Dendritic cell treated with granulocyte-macrophage colony-stimulating factor and Interleukin-4, amounts not matched to agents 40 ng/mL and 50 ng/mL, for 4 days (primary cell): ENCODE results near the gene MGA.

Experiments
- H3K27ac Mint-ChIP-seq: one replicate; pipeline ENCODE4 v1.8.0; 2022; ENCODE audit warnings: mild to moderate bottlenecking, mixed read lengths
- H3K27me3 Mint-ChIP-seq: one replicate; pipeline ENCODE4 v1.8.0; 2022; ENCODE audit warnings: mild to moderate bottlenecking, mixed read lengths
- H3K36me3 Mint-ChIP-seq: one replicate; pipeline ENCODE4 v1.8.0; 2022; ENCODE audit warnings: low read depth, mixed read lengths
- H3K4me1 Mint-ChIP-seq: one replicate; pipeline ENCODE4 v1.8.0; 2022; ENCODE audit warnings: low read depth, mixed read lengths
- H3K4me3 Mint-ChIP-seq: one replicate; pipeline ENCODE4 v1.8.0; 2022; ENCODE audit warnings: mild to moderate bottlenecking, moderate library complexity, mixed read lengths
- H3K9me3 Mint-ChIP-seq: one replicate; pipeline ENCODE4 v1.8.0; 2022; ENCODE audit warnings: mixed read lengths
- intact Hi-C: fragments of 100-400 bp; cut with micrococcal nuclease; formaldehyde crosslinking; loops from one replicate; pipeline ENCODE4 v1.15.0; 2022

MGA gene

DNA sequence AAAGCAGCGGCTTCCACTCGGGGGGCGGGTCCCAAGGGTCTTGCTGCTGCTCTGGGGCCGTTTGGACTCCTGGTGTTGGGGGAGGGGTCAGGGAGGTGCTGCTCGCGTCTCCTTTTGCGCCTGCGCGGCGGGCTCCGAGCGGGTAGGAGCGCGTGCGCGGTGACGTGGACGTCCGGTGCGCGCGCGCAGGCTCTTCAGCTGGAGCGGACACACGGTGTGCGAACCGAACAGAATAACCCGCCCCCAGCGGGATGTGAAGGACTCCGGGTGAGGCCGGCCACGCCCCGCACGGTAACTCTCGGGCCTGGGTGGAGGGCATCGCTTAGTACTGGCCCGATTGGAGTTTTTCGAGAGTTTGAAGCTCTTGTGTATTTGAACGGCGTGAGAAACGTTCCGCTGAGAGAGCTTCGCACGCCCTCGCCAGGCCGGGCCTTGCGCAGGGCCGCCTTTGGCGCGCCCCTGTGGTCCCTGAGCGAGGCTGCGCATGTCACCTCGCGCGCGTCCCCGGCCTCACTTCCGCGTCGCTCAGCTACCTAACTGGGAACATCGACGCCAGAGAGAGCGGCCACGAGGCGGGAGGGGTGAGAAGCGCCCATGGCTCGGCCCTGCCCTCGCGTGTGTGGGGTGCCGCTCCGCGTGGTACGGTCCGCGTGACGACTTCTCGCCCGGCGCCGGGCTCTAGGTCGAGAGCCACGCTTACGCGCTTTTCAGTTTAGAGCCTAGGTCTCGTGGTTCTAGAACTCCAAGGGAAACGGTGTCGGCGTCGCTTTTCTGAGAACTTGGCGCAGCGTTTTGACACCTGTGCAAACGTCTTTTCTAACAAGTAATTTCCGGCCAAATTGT, at the start of gene MGA:
Gene MGA, plus strand, starts transcription at position 171 of the 843 bp plus-strand sequence.
- peaks cover 31% of the 10 kb centered on the region for H3K4me1 Mint-ChIP-seq
- peaks cover 5% of the 10 kb centered on the region for H3K27me3 Mint-ChIP-seq
- peak within 1 kb of the TSS; percentile 85 for H3K4me3 Mint-ChIP-seq
- H3K27ac Mint-ChIP-seq = peak within 1 kb of the TSS; percentile 96
- H3K36me3 Mint-ChIP-seq = peaks cover 12% of the 10 kb centered on the region
- H3K9me3 Mint-ChIP-seq = peaks cover 8% of the 10 kb centered on the region
- intact Hi-C loops = loop anchor here (1.0 kb wide), 1 partner anchor 39 kb away; no protein-coding TSS in a partner anchor

DNA sequence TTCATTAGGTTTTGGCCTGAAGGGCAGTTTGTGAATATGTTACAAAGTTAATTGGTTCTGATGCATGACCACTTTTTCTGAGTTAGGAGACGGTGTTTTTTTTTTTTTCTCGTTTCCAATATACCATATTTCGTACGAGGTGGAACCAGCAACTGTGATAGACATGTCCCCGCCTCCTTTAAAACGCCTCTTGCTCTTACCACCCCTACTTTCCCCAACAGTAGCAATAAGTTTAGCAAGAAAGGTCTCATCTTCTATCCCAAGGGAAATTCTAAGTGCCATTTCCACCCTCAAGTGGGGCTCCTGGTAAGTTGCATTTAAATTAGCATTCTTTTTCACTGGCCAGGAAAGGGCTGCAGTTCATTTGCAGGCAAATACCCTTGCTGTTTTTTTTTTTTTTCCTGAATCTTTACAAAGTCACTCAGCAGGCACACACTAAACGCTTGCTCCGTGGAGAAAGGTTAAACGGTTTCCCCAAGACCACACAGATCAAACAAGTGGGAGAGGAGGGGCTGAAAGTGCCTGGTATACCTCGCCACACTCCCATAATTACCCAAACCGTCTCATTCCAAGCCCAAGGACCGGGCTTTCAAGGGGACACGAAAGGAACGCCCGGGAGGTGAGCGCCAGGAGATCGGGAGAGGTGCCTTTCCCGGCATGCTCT, 39.5 kb upstream of the MGA start:
- Mint-ChIP-seq H3K4me1 (peaks cover 21% of the 10 kb centered on the region), H3K27me3 (peaks cover 15% of the 10 kb centered on the region), H3K9me3 (no peaks in the 10 kb centered on the region), H3K36me3 (peaks cover 7% of the 10 kb centered on the region), H3K4me3 (peak overlapping the region; percentile 90), H3K27ac (peak overlapping the region; percentile 97)
- intact Hi-C loops = loop anchor here (1.0 kb wide), 1 partner anchor 41 kb away; no protein-coding TSS in a partner anchor

DNA sequence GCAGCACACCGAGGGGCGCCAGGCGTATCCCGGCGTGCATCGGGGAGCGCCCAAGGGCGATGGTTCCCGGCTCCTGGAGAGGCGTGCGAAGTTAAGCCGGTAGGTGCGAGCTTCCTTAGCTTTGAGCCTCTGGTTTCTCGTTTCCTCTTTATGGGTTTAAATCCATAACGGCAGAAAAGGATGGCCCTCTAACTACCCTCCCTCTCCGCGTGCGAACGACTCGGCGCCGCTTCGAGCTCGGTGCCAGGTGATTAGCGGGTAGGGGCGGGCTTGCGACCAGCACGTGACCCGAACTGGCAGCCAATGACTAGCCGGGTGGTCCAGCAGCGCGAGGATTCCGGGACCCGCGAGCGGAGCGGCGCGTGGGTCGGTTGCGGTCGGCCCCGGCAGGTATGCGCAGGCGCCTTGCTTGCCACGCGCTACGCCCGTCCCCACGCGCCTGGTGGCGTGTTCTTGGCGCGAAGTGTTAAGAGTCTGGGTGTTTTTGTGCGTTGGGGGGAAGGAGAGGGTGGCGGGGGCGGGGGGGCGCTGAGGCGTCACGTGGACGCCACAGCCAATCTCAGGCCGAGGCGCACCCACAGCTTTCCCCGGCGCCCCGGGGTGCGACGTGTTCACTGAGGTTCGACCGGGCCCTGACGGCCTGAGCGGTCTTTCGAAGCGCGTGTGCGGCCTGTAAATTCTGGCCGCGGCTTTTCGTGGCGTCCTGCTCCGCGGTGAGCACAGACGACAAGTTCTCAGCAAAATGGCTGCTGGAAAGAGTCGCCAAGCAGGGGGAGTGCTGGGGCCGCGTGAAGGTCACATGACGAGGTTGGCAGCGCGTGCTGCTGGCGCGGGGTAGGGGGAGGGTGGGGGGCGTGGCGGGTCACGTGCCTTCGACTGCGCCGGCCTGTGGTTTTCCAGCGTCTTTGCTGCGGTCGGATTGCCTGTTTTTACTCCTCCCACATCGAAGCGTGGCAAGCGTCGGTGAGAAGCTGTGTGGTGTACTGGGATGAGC, 38.7 kb upstream of the MGA start:
- Mint-ChIP-seq H3K9me3 (no peaks in the 10 kb centered on the region), H3K27me3 (peaks cover 15% of the 10 kb centered on the region), H3K36me3 (peaks cover 7% of the 10 kb centered on the region)

DNA sequence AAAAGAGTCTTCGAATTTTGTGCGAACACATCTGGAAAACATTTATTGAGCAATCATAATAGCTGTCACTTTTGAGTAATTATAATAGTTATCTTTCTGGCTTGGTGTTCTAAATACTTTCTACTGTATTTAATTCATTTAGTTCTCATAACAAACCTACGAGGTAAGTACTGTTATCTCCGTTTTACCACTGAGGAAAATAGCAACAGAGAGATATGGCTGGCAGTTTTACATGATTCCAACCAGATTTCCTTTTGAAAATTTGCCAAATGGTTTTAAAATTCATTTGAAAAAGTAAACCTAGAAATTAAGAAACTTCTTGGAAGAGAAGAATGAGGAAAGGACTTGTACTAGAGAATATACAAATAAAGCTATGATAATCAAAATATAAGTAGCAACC, 37.3 kb upstream of the MGA start:
- intact Hi-C loops = no loop called here
- Mint-ChIP-seq H3K4me1 (peaks cover 17% of the 10 kb centered on the region), H3K36me3 (peaks cover 7% of the 10 kb centered on the region), H3K4me3 (no peak overlapping the region), H3K27ac (no peak overlapping the region), H3K9me3 (no peaks in the 10 kb centered on the region), H3K27me3 (peaks cover 15% of the 10 kb centered on the region)

More for the DNA sequence above, 38.7 kb upstream of the MGA start:
- intact Hi-C loops = loop anchor here (1.0 kb wide), 1 partner anchor 40 kb away; no protein-coding TSS in a partner anchor
- Mint-ChIP-seq H3K27ac (peak overlapping the region; percentile 97), H3K4me1 (peaks cover 17% of the 10 kb centered on the region), H3K4me3 (peak overlapping the region; percentile 90)

DNA sequence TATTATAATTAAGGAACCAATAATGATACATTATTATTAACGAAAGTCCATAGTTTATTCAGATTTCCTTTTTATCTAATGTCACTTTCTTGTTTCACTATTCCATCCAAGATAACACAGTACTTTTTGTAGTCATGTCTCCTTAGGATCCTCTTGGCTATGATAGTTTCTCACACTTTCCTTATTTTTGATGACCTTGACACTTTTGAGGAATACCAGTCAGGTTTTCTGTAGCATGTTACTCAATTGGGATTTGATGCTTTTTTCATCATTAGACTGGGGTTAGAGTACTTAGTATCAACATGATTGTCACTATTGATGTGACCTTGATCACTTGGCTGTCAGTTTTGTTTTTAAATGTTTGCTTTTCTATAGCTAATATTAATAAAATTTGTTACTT, 33.0 kb upstream of the MGA start:
- H3K27me3 Mint-ChIP-seq = no peaks in the 10 kb centered on the region
- no peaks in the 10 kb centered on the region for H3K9me3 Mint-ChIP-seq
- no peak overlapping the region for H3K4me3 Mint-ChIP-seq
- H3K36me3 Mint-ChIP-seq = no peaks in the 10 kb centered on the region
- peaks cover 27% of the 10 kb centered on the region for H3K4me1 Mint-ChIP-seq
- intact Hi-C loops = no loop called here
- H3K27ac Mint-ChIP-seq = no peak overlapping the region

DNA sequence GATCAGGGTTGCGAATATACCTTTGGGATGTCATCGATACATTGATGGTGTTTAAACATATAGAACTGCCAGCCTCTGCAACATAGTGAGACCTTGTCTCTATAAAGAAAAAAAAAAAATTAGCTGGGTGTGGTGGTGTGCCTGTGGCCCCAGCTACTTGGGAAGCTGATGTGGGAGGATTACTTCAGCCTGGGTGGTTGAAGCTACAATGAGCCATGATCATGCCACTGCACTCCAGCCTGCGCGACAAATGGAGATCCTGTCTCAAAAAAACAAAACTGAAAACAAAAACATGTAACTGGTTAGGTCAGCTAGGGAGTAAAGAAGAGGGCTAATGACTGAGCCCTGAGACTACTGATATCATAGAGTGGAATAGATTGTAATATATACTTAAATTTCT, 30.7 kb upstream of the MGA start:
- no peaks in the 10 kb centered on the region for H3K36me3 Mint-ChIP-seq

DNA sequence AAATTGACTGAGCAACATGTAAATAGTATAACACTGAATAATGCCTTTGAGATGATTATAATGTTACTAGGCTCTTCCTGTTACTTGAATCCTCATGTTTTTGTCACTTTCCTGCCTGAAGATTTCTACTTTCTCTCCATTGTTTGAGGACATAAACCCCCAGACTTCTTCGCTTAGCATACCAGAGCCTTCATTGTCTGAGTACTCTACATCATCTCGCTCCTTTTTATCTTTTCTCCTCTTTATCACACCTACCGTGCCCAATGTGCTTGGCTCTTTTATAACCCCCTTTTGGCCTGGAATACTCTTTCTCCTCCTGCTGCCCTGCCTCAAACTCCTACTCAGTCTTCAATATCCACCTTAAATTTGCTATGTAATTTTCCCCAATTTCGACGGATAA, 30.3 kb upstream of the MGA start:
- peak overlapping the region; percentile 2 for H3K27ac Mint-ChIP-seq
- intact Hi-C loops = no loop called here
- no peaks in the 10 kb centered on the region for H3K9me3 Mint-ChIP-seq
- H3K4me3 Mint-ChIP-seq = no peak overlapping the region
- H3K4me1 Mint-ChIP-seq = peaks cover 46% of the 10 kb centered on the region
- H3K27me3 Mint-ChIP-seq = no peaks in the 10 kb centered on the region
- H3K36me3 Mint-ChIP-seq = no peaks in the 10 kb centered on the region

More for the DNA sequence above, 30.7 kb upstream of the MGA start:
- Mint-ChIP-seq H3K9me3 (no peaks in the 10 kb centered on the region), H3K4me1 (peaks cover 42% of the 10 kb centered on the region), H3K4me3 (no peak overlapping the region), H3K27ac (peak overlapping the region; percentile 2), H3K27me3 (no peaks in the 10 kb centered on the region)
- intact Hi-C loops = no loop called here

DNA sequence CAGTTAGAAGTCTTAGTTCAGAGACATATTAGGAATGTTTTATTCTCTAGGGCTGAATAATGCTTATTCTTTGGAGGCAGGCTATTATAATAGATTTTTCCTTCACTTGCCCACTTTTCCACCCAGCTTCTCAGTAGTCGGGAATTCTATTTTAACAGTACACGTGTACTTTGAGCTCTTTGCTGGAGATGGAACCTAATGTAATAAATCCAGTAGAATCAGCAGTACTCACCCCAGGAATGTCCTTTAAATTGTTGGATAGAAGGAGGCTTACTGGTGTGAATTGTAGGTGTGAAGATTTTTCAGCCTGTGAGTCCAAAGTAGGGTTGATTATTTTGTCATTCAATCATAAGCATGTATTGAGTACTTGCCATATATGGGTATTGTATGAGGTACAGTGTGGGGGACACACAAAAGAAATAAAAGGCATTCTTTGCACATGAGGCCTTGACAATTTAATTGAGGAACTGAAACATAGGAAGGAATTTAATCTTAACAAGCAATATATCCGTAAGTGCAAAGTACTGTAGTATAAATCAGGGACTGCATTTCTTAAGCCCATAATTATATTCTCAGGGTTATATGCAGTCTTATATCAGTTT, 29.5 kb upstream of the MGA start:
- H3K27ac Mint-ChIP-seq = no peak overlapping the region
- H3K4me1 Mint-ChIP-seq = peaks cover 47% of the 10 kb centered on the region
- intact Hi-C loops = no loop called here
- no peak overlapping the region for H3K4me3 Mint-ChIP-seq
- no peaks in the 10 kb centered on the region for H3K9me3 Mint-ChIP-seq
- H3K27me3 Mint-ChIP-seq = no peaks in the 10 kb centered on the region
- no peaks in the 10 kb centered on the region for H3K36me3 Mint-ChIP-seq

DNA sequence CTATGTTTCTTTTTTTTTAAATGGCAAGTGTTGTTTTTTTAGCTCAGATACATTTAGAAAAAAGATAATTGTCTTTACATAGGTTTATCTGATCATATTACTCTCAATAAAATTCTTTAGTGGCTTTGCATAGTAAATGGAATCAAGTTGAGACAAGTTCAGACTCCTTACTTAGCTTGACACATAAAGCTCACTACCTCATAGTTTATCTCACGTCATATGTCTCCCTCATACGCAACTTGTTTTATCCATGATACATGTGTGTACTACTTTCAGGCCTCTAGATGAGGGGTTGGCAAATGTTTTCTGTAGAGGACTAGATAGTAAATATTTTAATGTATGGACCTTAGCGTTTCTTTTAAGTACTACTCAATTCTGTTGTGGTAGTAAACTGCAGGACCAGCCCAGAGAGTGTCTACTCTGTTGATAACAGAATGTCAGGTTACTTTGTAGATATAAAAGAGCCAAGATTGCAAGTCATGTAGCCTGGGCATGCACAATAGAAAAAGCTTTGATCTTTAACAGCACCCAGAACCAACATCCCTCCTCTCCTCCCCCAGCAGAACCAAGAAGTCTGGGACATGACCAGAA, 28.2 kb upstream of the MGA start:
- Mint-ChIP-seq H3K27ac (no peak overlapping the region), H3K36me3 (no peaks in the 10 kb centered on the region), H3K4me3 (no peak overlapping the region), H3K4me1 (peaks cover 47% of the 10 kb centered on the region), H3K27me3 (no peaks in the 10 kb centered on the region), H3K9me3 (no peaks in the 10 kb centered on the region)
- intact Hi-C loops = no loop called here

DNA sequence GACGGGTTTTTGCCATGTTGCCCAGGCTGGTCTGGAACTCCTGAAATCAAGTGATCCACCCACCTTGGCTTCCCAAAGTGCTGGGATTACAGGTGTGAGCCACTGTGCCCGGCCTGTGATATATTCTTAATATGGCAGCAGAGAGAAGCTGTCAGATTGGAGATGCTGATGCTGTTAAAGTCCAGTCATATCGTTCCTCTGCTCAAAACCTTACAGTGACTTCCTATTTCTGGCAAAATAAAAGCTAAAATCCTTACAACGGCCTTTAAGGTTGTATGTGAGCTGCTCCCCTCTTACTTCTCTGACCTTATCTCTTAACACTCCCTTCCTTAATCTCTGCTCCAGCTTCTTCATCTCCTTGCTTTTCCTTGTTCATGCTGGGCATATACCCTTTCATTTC, 26.6 kb upstream of the MGA start:
- Mint-ChIP-seq H3K4me3 (peak overlapping the region; percentile 50), H3K9me3 (no peaks in the 10 kb centered on the region), H3K27ac (peak overlapping the region; percentile 75), H3K27me3 (no peaks in the 10 kb centered on the region), H3K4me1 (peaks cover 42% of the 10 kb centered on the region), H3K36me3 (no peaks in the 10 kb centered on the region)
- intact Hi-C loops = no loop called here

DNA sequence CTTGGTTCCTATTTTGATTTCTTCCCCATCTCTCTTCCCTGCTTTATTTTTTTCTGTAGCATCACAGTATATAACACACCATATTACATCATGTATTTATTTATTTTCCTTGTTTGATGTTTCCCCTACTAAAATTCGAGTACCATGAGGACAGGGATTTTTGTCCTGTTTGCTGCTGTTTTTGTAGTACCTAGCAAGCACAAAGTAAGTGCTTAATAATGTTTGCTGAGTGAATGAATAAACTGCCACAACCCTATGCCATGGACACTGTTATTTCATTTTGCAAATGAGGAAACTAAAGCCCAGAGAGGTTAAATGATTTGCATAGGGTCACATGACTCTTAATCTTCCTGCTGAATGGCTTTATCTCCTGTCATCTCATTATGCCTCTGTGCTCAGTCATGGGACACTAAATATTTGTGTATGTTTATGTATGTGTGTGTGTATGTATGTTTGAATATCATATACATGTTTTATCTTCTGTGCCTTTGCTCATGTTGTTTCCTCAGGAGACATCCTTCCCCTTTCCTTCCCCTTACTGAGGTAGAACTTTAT, 26.1 kb upstream of the MGA start:
- Mint-ChIP-seq H3K9me3 (no peaks in the 10 kb centered on the region), H3K4me1 (peaks cover 37% of the 10 kb centered on the region), H3K27ac (peak overlapping the region; percentile 75), H3K36me3 (no peaks in the 10 kb centered on the region), H3K4me3 (peak overlapping the region; percentile 50), H3K27me3 (no peaks in the 10 kb centered on the region)
- intact Hi-C loops = no loop called here

DNA sequence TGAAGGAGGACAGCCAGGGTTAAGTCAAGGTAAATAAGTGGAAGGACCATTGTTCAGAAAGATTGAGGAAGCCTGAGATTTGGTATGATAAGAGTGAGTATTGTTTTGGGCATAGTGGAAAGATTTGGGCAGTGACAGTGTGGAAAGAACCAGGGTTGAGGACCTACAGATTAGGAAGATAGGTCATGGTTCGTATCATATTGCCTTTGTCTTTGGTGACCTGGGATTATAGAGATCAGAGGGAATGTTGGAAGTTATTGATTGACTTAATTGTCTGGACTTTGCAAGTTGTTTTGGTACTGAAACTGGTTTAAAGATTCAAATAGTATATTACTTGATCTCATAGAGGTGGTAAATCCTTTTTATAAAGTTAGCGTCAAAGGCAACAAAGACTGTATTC, 23.1 kb upstream of the MGA start:
- Mint-ChIP-seq H3K36me3 (no peaks in the 10 kb centered on the region), H3K27ac (no peak overlapping the region), H3K4me1 (peaks cover 20% of the 10 kb centered on the region), H3K27me3 (no peaks in the 10 kb centered on the region), H3K9me3 (no peaks in the 10 kb centered on the region), H3K4me3 (no peak overlapping the region)
- intact Hi-C loops = no loop called here

DNA sequence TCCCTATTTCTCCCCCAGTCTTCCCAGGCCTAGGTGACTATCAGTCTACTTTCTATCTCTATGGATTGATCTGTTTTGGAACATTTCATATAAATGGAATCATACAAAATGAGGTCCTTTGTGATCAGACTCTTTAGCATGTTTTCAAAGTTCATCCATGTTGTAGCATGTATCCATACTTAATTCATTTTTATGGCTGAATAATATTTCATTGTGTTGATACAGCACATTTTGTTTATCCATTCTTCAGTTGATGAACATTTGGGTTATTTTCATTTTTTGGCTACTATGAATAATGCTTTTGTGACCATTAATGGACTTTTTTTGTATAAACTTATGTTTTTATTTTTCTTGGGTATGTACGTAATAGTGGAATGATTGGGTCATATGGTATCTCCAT, 19.2 kb upstream of the MGA start:
- Mint-ChIP-seq H3K27ac (no peak overlapping the region), H3K36me3 (no peaks in the 10 kb centered on the region), H3K27me3 (no peaks in the 10 kb centered on the region), H3K9me3 (no peaks in the 10 kb centered on the region), H3K4me1 (peaks cover 7% of the 10 kb centered on the region), H3K4me3 (no peak overlapping the region)
- intact Hi-C loops = no loop called here
